Trophoblast cell (in vitro differentiated cells and primary cell): ENCODE results near the gene STX1A.
"Not testable (repeated sequence)": the region's sequence is repeated elsewhere in the genome, so short reads cannot be mapped to it uniquely, and the experiment has no call there.

Source experiments
- DNase-seq, 2 donors: peaks; one replicate each; pipeline ENCODE4 v3.0.0-alpha.2; 2016
- H2AFZ ChIP-seq: 2 replicates; pipeline ENCODE4 v1.6.1; 2013; ENCODE audit warnings: low read length, moderate library complexity, mild to moderate bottlenecking; ENCODE audit not compliant: insufficient read depth, poor library complexity
- H2AK5ac ChIP-seq: 2 replicates; pipeline ENCODE4 v1.6.1; 2013; ENCODE audit warnings: mild to moderate bottlenecking, low read length
- H2BK120ac ChIP-seq: 2 replicates; pipeline ENCODE4 v1.6.1; 2013; ENCODE audit warnings: low read length, mild to moderate bottlenecking, moderate library complexity; ENCODE audit not compliant: insufficient read depth, poor library complexity
- H2BK12ac ChIP-seq: 2 replicates; pipeline ENCODE4 v1.6.1; 2013; ENCODE audit warnings: mild to moderate bottlenecking, low read length, moderate library complexity
- H2BK5ac ChIP-seq: 2 replicates; pipeline ENCODE4 v1.6.1; 2013; ENCODE audit warnings: low read length, low read depth, moderate library complexity, mild to moderate bottlenecking; ENCODE audit not compliant: poor library complexity
- H3K14ac ChIP-seq: 2 replicates; pipeline ENCODE4 v1.6.1; 2013; ENCODE audit warnings: mild to moderate bottlenecking, low read length
- H3K18ac ChIP-seq: 2 replicates; pipeline ENCODE4 v1.6.1; 2013; ENCODE audit warnings: mild to moderate bottlenecking, low read length
- H3K23ac ChIP-seq: 2 replicates; pipeline ENCODE4 v1.6.1; 2013; ENCODE audit warnings: low read length
- H3K27ac ChIP-seq: 2 replicates; pipeline ENCODE4 v1.5.1; 2013; ENCODE audit warnings: low read depth, mild to moderate bottlenecking, inconsistent platforms, low read length, moderate library complexity
- H3K27me3 ChIP-seq: 2 replicates; pipeline ENCODE4 v1.6.1; 2013; ENCODE audit warnings: inconsistent platforms, mild to moderate bottlenecking, low read length, moderate library complexity; ENCODE audit not compliant: insufficient read depth
- H3K36me3 ChIP-seq, 2 experiments: 1 replicate in 1 of 2; 2 replicates in 1 of 2; pipeline ENCODE4 v1.6.1; 2013; ENCODE audit warnings: low read length in 2 of 2, mild to moderate bottlenecking in 2 of 2, moderate library complexity in 1 of 2; ENCODE audit not compliant: insufficient read depth in 2 of 2, control insufficient read depth in 1 of 2
- H3K4ac ChIP-seq: 2 replicates; pipeline ENCODE4 v1.6.1; 2013; ENCODE audit warnings: low read depth, mild to moderate bottlenecking, low read length, moderate library complexity
- H3K4me1 ChIP-seq, 2 experiments: 1 replicate in 1 of 2; 2 replicates in 1 of 2; pipeline ENCODE4 v1.6.1; 2013; ENCODE audit warnings: low read length in 2 of 2, mild to moderate bottlenecking in 2 of 2, moderate library complexity in 1 of 2; ENCODE audit not compliant: insufficient read depth in 2 of 2, control insufficient read depth in 1 of 2
- H3K4me2 ChIP-seq: 2 replicates; pipeline ENCODE4 v1.6.1; 2013; ENCODE audit warnings: inconsistent platforms, mild to moderate bottlenecking, low read length, moderate library complexity
- H3K4me3 ChIP-seq: 2 replicates; pipeline ENCODE4 v1.5.1; 2013; ENCODE audit warnings: mild to moderate bottlenecking, low read depth, low read length, inconsistent platforms
- H3K79me1 ChIP-seq: one replicate; pipeline ENCODE4 v1.6.1; 2013; ENCODE audit warnings: low read length
- H3K79me2 ChIP-seq: 2 replicates; pipeline ENCODE4 v1.6.1; 2013; ENCODE audit warnings: low read length, mild to moderate bottlenecking; ENCODE audit not compliant: control insufficient read depth, insufficient read depth, poor library complexity
- H3K9ac ChIP-seq: 2 replicates; pipeline ENCODE4 v1.6.1; 2013; ENCODE audit warnings: mild to moderate bottlenecking, low read length
- H3K9me3 ChIP-seq: 2 replicates; pipeline ENCODE4 v1.6.1; 2013; ENCODE audit warnings: low read depth, mild to moderate bottlenecking, control low read depth, inconsistent platforms, low read length; ENCODE audit not compliant: insufficient read depth
- H4K12ac ChIP-seq: 2 replicates; pipeline ENCODE4 v1.6.1; 2013; ENCODE audit warnings: low read depth, mild to moderate bottlenecking, low read length, moderate library complexity
- H4K8ac ChIP-seq: 2 replicates; pipeline ENCODE4 v1.6.1; 2013; ENCODE audit warnings: low read depth, mild to moderate bottlenecking, low read length, moderate library complexity
- H4K91ac ChIP-seq: one replicate; pipeline ENCODE4 v1.6.1; 2013; ENCODE audit warnings: low read depth, mild to moderate bottlenecking, low read length, moderate library complexity
- WGBS: extraction: QIAGEN DNeasy Blood & Tissue Kit; methylation state at CpG from one replicate; pipeline ENCODE4 v1.1.7; 2013; ENCODE audit warnings: missing lambda C conversion rate; ENCODE audit not compliant: insufficient read length, insufficient coverage; ENCODE audit errors: extremely low coverage; 5-methylcytosine and 5-hydroxymethylcytosine counted together

Gene STX1A

GRCh38 chr7:73721377-73721817 is 1.9 kb upstream of the STX1A start:
- no CpG with 5 or more reads among the region's 3 CpGs for WGBS

GRCh38 chr7:73720443-73720842 is 974 bp upstream of the STX1A start:
- not testable (repeated sequence) for H2BK5ac ChIP-seq, H3K79me1 ChIP-seq, H2AFZ ChIP-seq, H2AK5ac ChIP-seq, H3K9ac ChIP-seq, H3K4me2 ChIP-seq, H3K23ac ChIP-seq, H2BK12ac ChIP-seq, H3K27me3 ChIP-seq, H4K8ac ChIP-seq, H3K14ac ChIP-seq, H3K4ac ChIP-seq, H3K36me3 ChIP-seq, H4K12ac ChIP-seq, H2BK120ac ChIP-seq, H3K27ac ChIP-seq, DNase-seq, H3K4me3 ChIP-seq, H3K79me2 ChIP-seq, H3K9me3 ChIP-seq, H4K91ac ChIP-seq, H3K18ac ChIP-seq
- WGBS, result no CpG with 5 or more reads among the region's 9 CpGs
- H3K4me1 ChIP-seq, result peaks cover 7 to 19% of the 10 kb centered on the region in 2 experiments

More at GRCh38 chr7:73721377-73721817, 1.9 kb upstream of the STX1A start:
- Histone ChIP-seq H3K79me2 (peaks cover 2% of the 10 kb centered on the region), H3K14ac (no peak overlapping the region), H3K9ac (no peak overlapping the region), H2AK5ac (no peak overlapping the region), H3K27ac (no peak overlapping the region), H3K4me3 (no peak overlapping the region), H3K4ac (no peak overlapping the region), H3K4me2 (no peak overlapping the region), H4K8ac (no peak overlapping the region), H2AFZ (no peak overlapping the region), H3K18ac (no peak overlapping the region), H4K91ac (no peak overlapping the region), H3K27me3 (peaks cover 5% of the 10 kb centered on the region), H2BK5ac (no peak overlapping the region), H2BK12ac (no peak overlapping the region), H3K4me1 (peaks cover 3 to 11% of the 10 kb centered on the region in 2 experiments), H4K12ac (no peak overlapping the region), H2BK120ac (no peak overlapping the region), H3K36me3 (no peaks in the 10 kb centered on the region), H3K23ac (no peak overlapping the region), H3K9me3 (no peaks in the 10 kb centered on the region), H3K79me1 (peaks cover 3% of the 10 kb centered on the region)
- no peak for DNase-seq

- Histone ChIP-seq H3K79me2 (peaks cover 2% of the 10 kb centered on the region), H4K12ac (no peak overlapping the region), H3K9me3 (no peaks in the 10 kb centered on the region), H3K79me1 (peaks cover 3% of the 10 kb centered on the region), H4K91ac (no peak overlapping the region), H2BK12ac (no peak overlapping the region), H3K27ac (no peak overlapping the region), H2AFZ (peak overlapping the region; percentile 17), H3K36me3 (no peaks in the 10 kb centered on the region), H2AK5ac (no peak overlapping the region), H3K4me1 (peaks cover 10 to 19% of the 10 kb centered on the region in 2 experiments), H3K4me3 (no peak overlapping the region), H3K14ac (no peak overlapping the region), H3K4ac (no peak overlapping the region), H4K8ac (no peak overlapping the region), H3K27me3 (peaks cover 5% of the 10 kb centered on the region), H3K23ac (no peak overlapping the region), H2BK120ac (no peak overlapping the region), H3K18ac (no peak overlapping the region), H3K4me2 (peak overlapping the region; percentile 69), H3K9ac (no peak overlapping the region), H2BK5ac (no peak overlapping the region)
- DNase-seq, result no peak
- WGBS, result no CpG with 5 or more reads among the region's 16 CpGs
Observed at GRCh38 chr7:73719806-73720169, 319 bp upstream of the STX1A start.

GRCh38 chr7:73718438-73718881 is 1.0 kb downstream of the STX1A start:
- Histone ChIP-seq H2BK12ac (no peak overlapping the region), H3K23ac (no peak overlapping the region), H3K9me3 (no peaks in the 10 kb centered on the region), H2AK5ac (no peak overlapping the region), H3K4ac (no peak overlapping the region), H2BK120ac (no peak overlapping the region), H3K36me3 (no peaks in the 10 kb centered on the region), H3K4me3 (peak overlapping the region; percentile 81), H3K18ac (no peak overlapping the region), H3K4me2 (peak overlapping the region; percentile 96), H4K8ac (no peak overlapping the region), H3K4me1 (peaks cover 10 to 19% of the 10 kb centered on the region in 2 experiments), H2AFZ (no peak overlapping the region), H2BK5ac (no peak overlapping the region), H3K79me1 (peaks cover 3% of the 10 kb centered on the region), H3K79me2 (peaks cover 2% of the 10 kb centered on the region), H4K12ac (no peak overlapping the region), H3K14ac (no peak overlapping the region), H3K27me3 (peaks cover 5% of the 10 kb centered on the region), H3K27ac (no peak overlapping the region), H4K91ac (no peak overlapping the region), H3K9ac (no peak overlapping the region)
- no CpG with 5 or more reads among the region's 9 CpGs for WGBS
- DNase-seq, result no peak
